ENCODE results near the gene NCOA3. TPM values are rescaled to one million over a fixed set of nuclear protein-coding genes. Genes with fewer than 3 reads are reported as not detected.

NCOA3 gene
- total RNA-seq, 2 experiments from 2014 or later, result 58.1 to 66.4 TPM

- Mint-ChIP-seq H3K36me3 (no peaks in the 10 kb centered on the region), H3K27ac (no peak overlapping the region), H3K4me3 (no peak overlapping the region), H3K4me1 (no peaks in the 10 kb centered on the region), H3K9me3 (no peaks in the 10 kb centered on the region), H3K27me3 (no peaks in the 10 kb centered on the region)
- DNase-seq, result no peak
These were observed 165.4 kb downstream of the NCOA3 start for GRCh38 chr20:47667086-47667485.

- Mint-ChIP-seq H3K9me3 (no peaks in the 10 kb centered on the region), H3K4me3 (no peak overlapping the region), H3K27me3 (no peaks in the 10 kb centered on the region), H3K27ac (no peak overlapping the region), H3K4me1 (no peaks in the 10 kb centered on the region), H3K36me3 (no peaks in the 10 kb centered on the region)
- no peak for DNase-seq
These were observed 166.0 kb downstream of the NCOA3 start for GRCh38 chr20:47667531-47668312.

- H3K4me3 Mint-ChIP-seq, result no peak overlapping the region
- H3K27ac Mint-ChIP-seq, result no peak overlapping the region
- H3K27me3 Mint-ChIP-seq, result no peaks in the 10 kb centered on the region
- H3K4me1 Mint-ChIP-seq, result no peaks in the 10 kb centered on the region
- H3K36me3 Mint-ChIP-seq, result no peaks in the 10 kb centered on the region
- DNase-seq, result no peak
- H3K9me3 Mint-ChIP-seq, result no peaks in the 10 kb centered on the region
These were observed 166.8 kb downstream of the NCOA3 start for GRCh38 chr20:47668313-47669151.

GRCh38 chr20:47669152-47669425 lies 167.4 kb downstream of the NCOA3 start:
- no peak for DNase-seq
- no peaks in the 10 kb centered on the region for H3K4me1 Mint-ChIP-seq
- H3K4me3 Mint-ChIP-seq, result no peak overlapping the region
- H3K27me3 Mint-ChIP-seq, result no peaks in the 10 kb centered on the region
- no peaks in the 10 kb centered on the region for H3K9me3 Mint-ChIP-seq
- H3K27ac Mint-ChIP-seq, result no peak overlapping the region
- H3K36me3 Mint-ChIP-seq, result no peaks in the 10 kb centered on the region

GRCh38 chr20:47669489-47669888 lies 167.8 kb downstream of the NCOA3 start:
- DNase-seq, result no peak
- Mint-ChIP-seq H3K4me3 (no peak overlapping the region), H3K9me3 (no peaks in the 10 kb centered on the region), H3K36me3 (no peaks in the 10 kb centered on the region), H3K27me3 (no peaks in the 10 kb centered on the region), H3K4me1 (no peaks in the 10 kb centered on the region), H3K27ac (no peak overlapping the region)

GRCh38 chr20:47669927-47670890 lies 168.5 kb downstream of the NCOA3 start:
- H3K9me3 Mint-ChIP-seq, result no peaks in the 10 kb centered on the region
- DNase-seq, result no peak
- no peak overlapping the region for H3K27ac Mint-ChIP-seq
- no peaks in the 10 kb centered on the region for H3K36me3 Mint-ChIP-seq
- no peak overlapping the region for H3K4me3 Mint-ChIP-seq
- no peaks in the 10 kb centered on the region for H3K4me1 Mint-ChIP-seq
- H3K27me3 Mint-ChIP-seq, result no peaks in the 10 kb centered on the region

GRCh38 chr20:47670913-47671312 lies 169.2 kb downstream of the NCOA3 start:
- H3K9me3 Mint-ChIP-seq, result no peaks in the 10 kb centered on the region
- no peak overlapping the region for H3K4me3 Mint-ChIP-seq
- no peaks in the 10 kb centered on the region for H3K27me3 Mint-ChIP-seq
- no peak for DNase-seq
- H3K27ac Mint-ChIP-seq, result no peak overlapping the region
- H3K4me1 Mint-ChIP-seq, result no peaks in the 10 kb centered on the region
- H3K36me3 Mint-ChIP-seq, result no peaks in the 10 kb centered on the region

- Mint-ChIP-seq H3K4me3 (no peak overlapping the region), H3K9me3 (no peaks in the 10 kb centered on the region), H3K27me3 (no peaks in the 10 kb centered on the region), H3K4me1 (no peaks in the 10 kb centered on the region), H3K36me3 (no peaks in the 10 kb centered on the region), H3K27ac (no peak overlapping the region)
- no peak for DNase-seq
These were observed 170.5 kb downstream of the NCOA3 start for GRCh38 chr20:47672166-47672565.

GRCh38 chr20:47672886-47673670 lies 171.4 kb downstream of the NCOA3 start:
- peaks cover 2% of the 10 kb centered on the region for H3K4me1 Mint-ChIP-seq
- no peak overlapping the region for H3K4me3 Mint-ChIP-seq
- H3K36me3 Mint-ChIP-seq, result no peaks in the 10 kb centered on the region
- H3K9me3 Mint-ChIP-seq, result no peaks in the 10 kb centered on the region
- no peak overlapping the region for H3K27ac Mint-ChIP-seq
- no peak for DNase-seq
- no peaks in the 10 kb centered on the region for H3K27me3 Mint-ChIP-seq

- Mint-ChIP-seq H3K9me3 (no peaks in the 10 kb centered on the region), H3K27me3 (no peaks in the 10 kb centered on the region), H3K36me3 (no peaks in the 10 kb centered on the region), H3K27ac (no peak overlapping the region), H3K4me3 (no peak overlapping the region), H3K4me1 (peaks cover 2% of the 10 kb centered on the region)
- no peak for DNase-seq
These were observed 171.9 kb downstream of the NCOA3 start for GRCh38 chr20:47673671-47673955.

- Mint-ChIP-seq H3K4me1 (peaks cover 2% of the 10 kb centered on the region), H3K27me3 (no peaks in the 10 kb centered on the region), H3K36me3 (no peaks in the 10 kb centered on the region), H3K9me3 (no peaks in the 10 kb centered on the region), H3K4me3 (no peak overlapping the region), H3K27ac (no peak overlapping the region)
- no peak for DNase-seq
These were observed 172.5 kb downstream of the NCOA3 start for GRCh38 chr20:47674145-47674544.

- Mint-ChIP-seq H3K4me1 (peaks cover 2% of the 10 kb centered on the region), H3K9me3 (no peaks in the 10 kb centered on the region), H3K36me3 (no peaks in the 10 kb centered on the region), H3K4me3 (no peak overlapping the region), H3K27ac (no peak overlapping the region), H3K27me3 (no peaks in the 10 kb centered on the region)
- DNase-seq, result no peak
These were observed 173.0 kb downstream of the NCOA3 start for GRCh38 chr20:47674686-47675085.

- Mint-ChIP-seq H3K36me3 (no peaks in the 10 kb centered on the region), H3K27ac (no peak overlapping the region), H3K9me3 (no peaks in the 10 kb centered on the region), H3K4me3 (no peak overlapping the region), H3K27me3 (no peaks in the 10 kb centered on the region), H3K4me1 (peaks cover 2% of the 10 kb centered on the region)
- no peak for DNase-seq
These were observed 173.8 kb downstream of the NCOA3 start for GRCh38 chr20:47675190-47676142.

Data from activated naive CD8-positive, alpha-beta T cell treated with anti-CD3 and anti-CD28 coated beads for 36 hours (primary cell).